HL-60 (cell line): Measurements from ENCODE around the gene GRIP2.

Source experiments
- DNase-seq, 2 experiments: peaks; one replicate each; pipeline ENCODE4 v3.0.0-alpha.2; 2010 to 2020; ENCODE audit warnings: low read depth in 1 of 2, low spot score in 1 of 2
- H3K27ac ChIP-seq: fragments of 250-450 bp; sonication (Bioruptor Pico); replicated peaks from 2 replicates; pipeline ENCODE4 v1.5.1; 2020; ENCODE audit warnings: mild to moderate bottlenecking, moderate library complexity
- H3K27me3 ChIP-seq: fragments of 250-450 bp; sonication (Bioruptor Pico); 2 replicates; pipeline ENCODE4 v1.5.1; 2021; ENCODE audit warnings: mild to moderate bottlenecking, moderate library complexity; ENCODE audit not compliant: insufficient read depth, poor library complexity, severe bottlenecking
- H3K4me3 ChIP-seq: replicated peaks from 2 replicates; pipeline ENCODE4 v1.5.1; 2011; ENCODE audit warnings: mild to moderate bottlenecking, control low read depth, low read length; ENCODE audit not compliant: insufficient read depth
- CTCF ChIP-seq: IDR thresholded peaks from one replicate; pipeline ENCODE4 v1.5.1; 2011; ENCODE audit warnings: low read length, control low read depth, inconsistent platforms; ENCODE audit not compliant: insufficient read depth
- GABPA ChIP-seq: IDR thresholded peaks from 2 replicates; pipeline ENCODE4 v1.6.1; 2012; ENCODE audit warnings: low read depth
- POLR2AphosphoS5 ChIP-seq: IDR thresholded peaks from 2 replicates; pipeline ENCODE4 v1.6.1; 2012; ENCODE audit warnings: low read depth
- SPI1 ChIP-seq: IDR thresholded peaks from 2 replicates; pipeline ENCODE4 v1.6.1; 2012; ENCODE audit warnings: low read depth, mild to moderate bottlenecking, borderline replicate concordance
- TF ChIP-seq, protein P1 (sequence below): IDR thresholded peaks from 2 replicates; pipeline ENCODE4 v1.6.1; 2012; ENCODE audit warnings: low read depth; ENCODE audit not compliant: insufficient replicate concordance

GRIP2 gene

DNA sequence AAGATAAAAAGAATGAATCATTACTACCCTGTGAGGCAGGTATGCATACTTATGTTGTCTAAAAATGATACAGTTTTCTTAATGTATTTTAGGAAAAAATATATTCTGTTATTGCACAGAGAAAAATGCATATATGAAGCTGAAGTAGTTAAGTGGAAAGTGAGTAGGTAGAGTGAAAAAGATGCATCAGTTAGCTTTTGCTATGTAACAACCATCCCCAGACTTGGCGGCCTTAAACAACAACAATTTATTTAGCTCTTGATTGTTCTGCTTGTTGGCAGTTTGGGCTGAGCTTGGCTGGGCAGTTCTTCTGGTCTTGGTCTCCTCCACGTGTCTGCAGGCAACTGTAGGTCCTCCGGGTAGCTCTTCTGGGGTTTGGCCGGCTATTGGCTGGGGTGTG, 92.1 kb downstream of the GRIP2 start:
- no peak overlapping the region for H3K27ac ChIP-seq
- no peak overlapping the region for H3K4me3 ChIP-seq
- TF ChIP-seq SPI1 (no peak), GABPA (no peak), POLR2AphosphoS5 (no peak), CTCF (no peak)
- TF ChIP-seq, protein P1, sequence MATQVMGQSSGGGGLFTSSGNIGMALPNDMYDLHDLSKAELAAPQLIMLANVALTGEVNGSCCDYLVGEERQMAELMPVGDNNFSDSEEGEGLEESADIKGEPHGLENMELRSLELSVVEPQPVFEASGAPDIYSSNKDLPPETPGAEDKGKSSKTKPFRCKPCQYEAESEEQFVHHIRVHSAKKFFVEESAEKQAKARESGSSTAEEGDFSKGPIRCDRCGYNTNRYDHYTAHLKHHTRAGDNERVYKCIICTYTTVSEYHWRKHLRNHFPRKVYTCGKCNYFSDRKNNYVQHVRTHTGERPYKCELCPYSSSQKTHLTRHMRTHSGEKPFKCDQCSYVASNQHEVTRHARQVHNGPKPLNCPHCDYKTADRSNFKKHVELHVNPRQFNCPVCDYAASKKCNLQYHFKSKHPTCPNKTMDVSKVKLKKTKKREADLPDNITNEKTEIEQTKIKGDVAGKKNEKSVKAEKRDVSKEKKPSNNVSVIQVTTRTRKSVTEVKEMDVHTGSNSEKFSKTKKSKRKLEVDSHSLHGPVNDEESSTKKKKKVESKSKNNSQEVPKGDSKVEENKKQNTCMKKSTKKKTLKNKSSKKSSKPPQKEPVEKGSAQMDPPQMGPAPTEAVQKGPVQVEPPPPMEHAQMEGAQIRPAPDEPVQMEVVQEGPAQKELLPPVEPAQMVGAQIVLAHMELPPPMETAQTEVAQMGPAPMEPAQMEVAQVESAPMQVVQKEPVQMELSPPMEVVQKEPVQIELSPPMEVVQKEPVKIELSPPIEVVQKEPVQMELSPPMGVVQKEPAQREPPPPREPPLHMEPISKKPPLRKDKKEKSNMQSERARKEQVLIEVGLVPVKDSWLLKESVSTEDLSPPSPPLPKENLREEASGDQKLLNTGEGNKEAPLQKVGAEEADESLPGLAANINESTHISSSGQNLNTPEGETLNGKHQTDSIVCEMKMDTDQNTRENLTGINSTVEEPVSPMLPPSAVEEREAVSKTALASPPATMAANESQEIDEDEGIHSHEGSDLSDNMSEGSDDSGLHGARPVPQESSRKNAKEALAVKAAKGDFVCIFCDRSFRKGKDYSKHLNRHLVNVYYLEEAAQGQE, result no peak
- H3K27me3 ChIP-seq, result no peaks in the 10 kb centered on the region
- DNase-seq, result no peak

- TF ChIP-seq GABPA (no peak), POLR2AphosphoS5 (no peak), CTCF (no peak), SPI1 (no peak)
- TF ChIP-seq, protein P1, result no peak
- H3K27ac ChIP-seq, result no peak overlapping the region
- no peak for DNase-seq
- no peak overlapping the region for H3K4me3 ChIP-seq
- H3K27me3 ChIP-seq, result no peaks in the 10 kb centered on the region
Measured at GRCh38 chr3:14446988-14447570, 93.1 kb downstream of the GRIP2 start.

DNA sequence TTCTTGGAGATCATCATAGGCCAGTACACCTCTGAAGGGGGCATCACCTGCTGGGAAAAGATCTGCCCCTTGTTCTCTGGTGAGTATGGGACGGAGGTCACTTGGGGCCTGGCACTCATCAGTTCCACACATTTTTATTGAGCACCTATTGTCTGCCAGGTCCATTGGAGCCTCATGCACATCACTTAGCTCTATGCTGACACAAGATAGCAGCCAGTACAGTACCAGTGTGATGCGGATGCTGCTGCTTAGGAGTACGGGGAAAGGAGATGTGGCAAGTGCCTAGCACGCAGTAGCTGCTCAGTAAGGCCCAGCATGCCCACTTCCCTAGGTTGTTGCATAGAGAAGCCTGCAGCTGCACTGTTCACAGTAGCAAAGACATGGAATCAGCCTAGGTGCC, 94.4 kb downstream of the GRIP2 start:
- TF ChIP-seq, protein P1, result no peak
- TF ChIP-seq SPI1 (no peak), CTCF (no peak), POLR2AphosphoS5 (no peak), GABPA (no peak)
- Histone ChIP-seq H3K27me3 (no peaks in the 10 kb centered on the region), H3K27ac (no peak overlapping the region), H3K4me3 (no peak overlapping the region)
- no peak for DNase-seq
